Neural progenitor cell (in vitro differentiated cells): ENCODE results near the gene BIN2.

ENCODE experiments used
- CTCF ChIP-seq: fragments of 200-600 bp; sonication (generic); IDR thresholded peaks from 2 replicates; pipeline ENCODE4 v1.5.1; 2017; ENCODE audit warnings: antibody characterized with exemption, mild to moderate bottlenecking
- EZH2 ChIP-seq: fragments of 200-600 bp; sonication (generic); IDR thresholded peaks from 2 replicates; pipeline ENCODE4 v1.6.1; 2017; ENCODE audit warnings: antibody characterized with exemption, mild to moderate bottlenecking, moderate library complexity

DNA sequence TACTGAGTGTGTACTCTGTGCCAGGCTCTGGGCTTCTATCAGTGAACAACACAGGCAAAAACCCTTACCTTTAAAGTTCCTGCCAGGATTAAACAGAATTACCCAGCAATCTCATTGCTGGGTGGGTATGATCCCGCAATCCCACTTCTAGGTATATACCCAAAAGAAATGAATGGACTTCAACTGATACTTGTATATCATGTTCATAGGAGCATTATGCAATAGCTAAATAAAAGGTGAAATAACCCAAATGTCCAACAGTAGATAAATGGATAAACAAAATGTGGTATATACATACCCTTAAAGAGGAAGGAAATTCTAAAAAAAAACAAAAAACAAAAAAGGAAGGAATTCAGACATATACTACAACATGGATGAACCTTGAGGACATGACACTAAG, 70.7 kb downstream of the BIN2 start:
- TF ChIP-seq EZH2 (no peak), CTCF (no peak)
